ENCODE measurements around the gene ALKBH8. TPM values are rescaled to one million over a fixed set of nuclear protein-coding genes. Genes with fewer than 3 reads are reported as not detected.
"Not testable (repeated sequence)": the region's sequence is repeated elsewhere in the genome, so short reads cannot be mapped to it uniquely, and the experiment has no call there.

The ALKBH8 gene
- total RNA-seq, 2 donors from 2014 or later: 6.3 to 6.5 TPM

GRCh38 chr11:107583629-107584195 is 18.2 kb upstream of the ALKBH8 start:
- ATAC-seq (no peak), DNase-seq (no peak)
- intact Hi-C loops (cut with DNase I): no loop called here

- ATAC-seq: no peak
- intact Hi-C loops (cut with DNase I): no loop called here
- no peak for DNase-seq
Measured at GRCh38 chr11:107581147-107581546, 15.6 kb upstream of the ALKBH8 start.

- ATAC-seq, DNase-seq: not testable (repeated sequence)
- intact Hi-C loops (cut with DNase I): loop anchor here in 1 of 2 donors (5.0 kb wide), 2 partner anchors 108 to 193 kb away; no protein-coding TSS in a partner anchor
Measured at GRCh38 chr11:107579169-107579568, 13.6 kb upstream of the ALKBH8 start.

- ATAC-seq (no peak), DNase-seq (no peak)
- intact Hi-C loops (cut with DNase I): loop anchor here (2.0 to 5.0 kb wide), 3 partner anchors 110 to 195 kb away; no protein-coding TSS in a partner anchor
Measured at GRCh38 chr11:107577346-107577711, 11.8 kb upstream of the ALKBH8 start.

- intact Hi-C loops (cut with DNase I): loop anchor here (2.0 to 5.0 kb wide), 3 partner anchors 111 to 196 kb away; no protein-coding TSS in a partner anchor
- DNase-seq: peak; percentile 53
- peak in 1 of 2 donors; percentile 29 for ATAC-seq
Measured at GRCh38 chr11:107576497-107577345, 11.2 kb upstream of the ALKBH8 start.

- intact Hi-C loops (cut with DNase I): no loop called here
- no peak for ATAC-seq
Measured at GRCh38 chr11:107573438-107573837, 7.9 kb upstream of the ALKBH8 start.

GRCh38 chr11:107570015-107570414 is 4.5 kb upstream of the ALKBH8 start:
- no peak for ATAC-seq
- intact Hi-C loops (cut with DNase I): no loop called here
- DNase-seq: no peak

More at GRCh38 chr11:107573438-107573837, 7.9 kb upstream of the ALKBH8 start:
- DNase-seq: no peak

- ATAC-seq: no peak
- intact Hi-C loops (cut with DNase I): loop anchor here in 1 of 2 donors (5.0 kb wide), 1 partner anchor 204 kb away; no protein-coding TSS in a partner anchor
- DNase-seq: no peak
Measured at GRCh38 chr11:107567739-107568335, 2.3 kb upstream of the ALKBH8 start.

GRCh38 chr11:107566569-107566968 is 1.0 kb upstream of the ALKBH8 start:
- DNase-seq: no peak
- intact Hi-C loops (cut with DNase I): loop anchor here in 1 of 2 donors (5.0 kb wide), 1 partner anchor 206 kb away; no protein-coding TSS in a partner anchor
- ATAC-seq: no peak

- intact Hi-C loops (cut with DNase I): loop anchor here in 1 of 2 donors (5.0 kb wide), 1 partner anchor 206 kb away; no protein-coding TSS in a partner anchor
- peak in 1 of 2 donors; percentile 50 for ATAC-seq
- DNase-seq: not testable (repeated sequence)
Measured at GRCh38 chr11:107565955-107566501, 493 bp upstream of the ALKBH8 start.

GRCh38 chr11:107564877-107565218 is 687 bp downstream of the ALKBH8 start:
- DNase-seq: no peak
- ATAC-seq: peak; percentile 3 to 23
- intact Hi-C loops (cut with DNase I): loop anchor here in 1 of 2 donors (5.0 kb wide), 2 partner anchors 122 to 207 kb away; no protein-coding TSS in a partner anchor

GRCh38 chr11:107563702-107564101 is 1.8 kb downstream of the ALKBH8 start:
- DNase-seq (no peak), ATAC-seq (peak; percentile 10 to 51)
- intact Hi-C loops (cut with DNase I): loop anchor here in 1 of 2 donors (5.0 kb wide), 1 partner anchor 124 kb away; no protein-coding TSS in a partner anchor

GRCh38 chr11:107562647-107563208 is 2.8 kb downstream of the ALKBH8 start:
- ATAC-seq (no peak), DNase-seq (no peak)
- intact Hi-C loops (cut with DNase I): loop anchor here in 1 of 2 donors (5.0 kb wide), 1 partner anchor 125 kb away; no protein-coding TSS in a partner anchor

- ATAC-seq (no peak), DNase-seq (no peak)
- intact Hi-C loops (cut with DNase I): loop anchor here in 1 of 2 donors (5.0 kb wide), 1 partner anchor 126 kb away; no protein-coding TSS in a partner anchor
Measured at GRCh38 chr11:107561688-107562087, 3.8 kb downstream of the ALKBH8 start.

- DNase-seq (no peak), ATAC-seq (no peak)
- intact Hi-C loops (cut with DNase I): no loop called here
Measured at GRCh38 chr11:107550304-107550703, 15.2 kb downstream of the ALKBH8 start.

- intact Hi-C loops (cut with DNase I): no loop called here
- DNase-seq (no peak), ATAC-seq (no peak)
Measured at GRCh38 chr11:107549954-107550285, 15.6 kb downstream of the ALKBH8 start.

- ATAC-seq: peak in 1 of 2 donors; percentile 45
- intact Hi-C loops (cut with DNase I): no loop called here
- DNase-seq: no peak
Measured at GRCh38 chr11:107549253-107549953, 16.1 kb downstream of the ALKBH8 start.

- intact Hi-C loops (cut with DNase I): no loop called here
- DNase-seq: no peak
- no peak for ATAC-seq
Measured at GRCh38 chr11:107547961-107548360, 17.6 kb downstream of the ALKBH8 start.

Data from left cardiac atrium (tissue), 4 donors.